A549 (cell line): ENCODE measurements around the gene PDGFA. TPM values are rescaled to one million over a fixed set of nuclear protein-coding genes. Genes with fewer than 3 reads are reported as not detected.

ENCODE experiments used
- ATAC-seq, 2 experiments: fragments of 200-7000 bp in 1 of 2; fragments of >200 bp in 1 of 2; cut with Nextera tagmentation in 1 of 2; cut with Tn5 transposase in 1 of 2; 3 replicates each; pipeline versions ENCODE4 v1.8.0 to v1.9.1; 2018 to 2020; ENCODE audit warnings: mild to moderate bottlenecking in 1 of 2, moderate library complexity in 1 of 2
- CTCF ChIA-PET: fragments of 300-600 bp; sonication (Branson Sonifier 250); formaldehyde crosslinking; extraction: SDS; loops from one replicate; lab custom pipeline; 2021; ENCODE audit warnings: antibody characterized with exemption, inconsistent platforms; lab: Yijun Ruan, JAX
- POLR2A ChIA-PET: fragments of 350-600 bp; formaldehyde crosslinking; extraction: SDS; loops from one replicate; lab custom pipeline; 2021; ENCODE audit warnings: antibody characterized with exemption, inconsistent platforms; lab: Yijun Ruan, JAX
- DNase-seq, 2 experiments: peaks; one replicate each; pipeline versions ENCODE4 v3.0.0 to v3.0.0-alpha.2; 2011 to 2016; ENCODE audit warnings: low read depth in 1 of 2, low spot score in 1 of 2
- FAIRE-seq: peaks from 2 replicates; lab custom pipeline; 2011; peaks lifted over from hg19 to GRCh38; lab: Jason Lieb, UNC
- H3K27ac ChIP-seq, 2 experiments: fragments of >200 bp; sonication (Bioruptor Twin); formaldehyde crosslinking; 3 replicates each; pipeline ENCODE4 v1.5.1; 2016 to 2017
- H3K4me1 ChIP-seq: fragments of >200 bp; sonication (Bioruptor Twin); formaldehyde crosslinking; 3 replicates; pipeline ENCODE4 v1.6.1; 2016
- H3K4me2 ChIP-seq: fragments of >200 bp; sonication (Bioruptor Twin); formaldehyde crosslinking; 3 replicates; pipeline ENCODE4 v1.6.1; 2016
- H3K4me3 ChIP-seq: fragments of >200 bp; sonication (Bioruptor Twin); formaldehyde crosslinking; 3 replicates; pipeline ENCODE4 v1.5.1; 2016
- H3K9me3 ChIP-seq: fragments of >200 bp; sonication (Bioruptor Twin); formaldehyde crosslinking; 3 replicates; pipeline ENCODE4 v1.6.1; 2016
- BCL3 ChIP-seq: fragments of >200 bp; sonication (Bioruptor Twin); formaldehyde crosslinking; IDR thresholded peaks from 3 replicates; pipeline ENCODE4 v1.6.1; 2016
- CTCF ChIP-seq: fragments of >200 bp; sonication (Bioruptor Twin); formaldehyde crosslinking; IDR thresholded peaks from 3 replicates; pipeline ENCODE4 v1.5.1; 2016
- E2F6 ChIP-seq: IDR thresholded peaks from 2 replicates; pipeline ENCODE4 v1.6.1; 2012; ENCODE audit warnings: low read depth, borderline replicate concordance
- EHMT2 ChIP-seq: fragments of 200-600 bp; sonication (generic); IDR thresholded peaks from 2 replicates; pipeline ENCODE4 v1.6.1; 2016; ENCODE audit warnings: antibody characterized with exemption, low read depth, mild to moderate bottlenecking, moderate library complexity
- ELK1 ChIP-seq: fragments of 150-350 bp; IDR thresholded peaks from 2 replicates; pipeline ENCODE4 v1.6.1; 2014; ENCODE audit warnings: low read depth, mild to moderate bottlenecking, low read length
- FOSB ChIP-seq: fragments of 250-450 bp; sonication (Bioruptor Pico); IDR thresholded peaks from 2 replicates; pipeline ENCODE4 v1.5.0; 2020; ENCODE audit warnings: mild to moderate bottlenecking, moderate library complexity
- FOSL2 ChIP-seq, 2 experiments: fragments of 450-650 bp in 1 of 2; fragments of >200 bp in 1 of 2; sonication (Bioruptor Twin) in 1 of 2; formaldehyde crosslinking; IDR thresholded peaks; 2 replicates each; pipeline versions ENCODE4 v1.5.0 to v1.6.1; 2016 to 2020; ENCODE audit warnings: mild to moderate bottlenecking in 1 of 2, moderate library complexity in 1 of 2
- HES2 ChIP-seq: fragments of >200 bp; sonication (Bioruptor Twin); formaldehyde crosslinking; IDR thresholded peaks from 2 replicates; pipeline ENCODE4 v1.6.1; 2016
- HOXA7 ChIP-seq: fragments of 250-450 bp; sonication (Bioruptor Pico); IDR thresholded peaks from 2 replicates; pipeline ENCODE4 v1.5.0; 2020; ENCODE audit warnings: mild to moderate bottlenecking, moderate library complexity
- HOXB13 ChIP-seq: fragments of 250-450 bp; sonication (Bioruptor Pico); IDR thresholded peaks from 2 replicates; pipeline ENCODE4 v1.5.0; 2020; ENCODE audit warnings: low read depth, mild to moderate bottlenecking, moderate library complexity
- JUNB ChIP-seq: fragments of >200 bp; sonication (Bioruptor Twin); formaldehyde crosslinking; IDR thresholded peaks from 2 replicates; pipeline ENCODE4 v1.6.1; 2016
- KDM1A ChIP-seq: fragments of 200-600 bp; sonication (generic); IDR thresholded peaks from 2 replicates; pipeline ENCODE4 v1.6.1; 2016; ENCODE audit warnings: low read depth, mild to moderate bottlenecking
- KDM5A ChIP-seq: fragments of 200-600 bp; sonication (generic); IDR thresholded peaks from 2 replicates; pipeline ENCODE4 v1.6.1; 2016; ENCODE audit warnings: antibody characterized with exemption, mild to moderate bottlenecking
- MAFK ChIP-seq: fragments of 450-650 bp; IDR thresholded peaks from 2 replicates; pipeline ENCODE4 v1.6.1; 2014; ENCODE audit not compliant: partially characterized antibody
- NFE2L2 ChIP-seq: fragments of 150-350 bp; conservative IDR thresholded peaks from 2 replicates; pipeline ENCODE4 v1.6.1; 2014; ENCODE audit warnings: low read length
- NPAS2 ChIP-seq: fragments of 250-450 bp; sonication (Bioruptor Pico); IDR thresholded peaks from 2 replicates; pipeline ENCODE4 v1.8.0; 2022; ENCODE audit warnings: mild to moderate bottlenecking, moderate library complexity, borderline replicate concordance
- RAD21 ChIP-seq, 2 experiments: fragments of >200 bp in 1 of 2; sonication (Bioruptor Twin) in 1 of 2; formaldehyde crosslinking in 1 of 2; IDR thresholded peaks in 1 of 2; conservative IDR thresholded peaks in 1 of 2; 2 replicates in 1 of 2; 3 replicates in 1 of 2; pipeline ENCODE4 v1.6.1; 2012 to 2018; ENCODE audit warnings: inconsistent platforms in 1 of 2
- SMC3 ChIP-seq: fragments of >200 bp; sonication (Bioruptor Twin); formaldehyde crosslinking; IDR thresholded peaks from 3 replicates; pipeline ENCODE4 v1.6.1; 2018; ENCODE audit warnings: inconsistent platforms
- SREBF2 ChIP-seq: fragments of 450-650 bp; IDR thresholded peaks from 2 replicates; pipeline ENCODE4 v1.6.1; 2014; ENCODE audit warnings: mild to moderate bottlenecking, moderate library complexity
- TP53 ChIP-seq: fragments of 250-450 bp; sonication (Bioruptor Pico); IDR thresholded peaks from 2 replicates; pipeline ENCODE4 v1.5.0; 2021; ENCODE audit warnings: mild to moderate bottlenecking, moderate library complexity
- ZFP36 ChIP-seq: fragments of 450-650 bp; IDR thresholded peaks from 2 replicates; pipeline ENCODE4 v1.6.1; 2014; ENCODE audit warnings: borderline replicate concordance; ENCODE audit not compliant: partially characterized antibody
- WGBS: methylation state at CpG from one replicate; pipeline ENCODE4 v1.1.6; 2017; ENCODE audit errors: missing lambda C conversion rate; 5-methylcytosine and 5-hydroxymethylcytosine counted together
- polyA plus RNA-seq, 4 experiments: library from polyadenylated mRNA; depleted of rRNA in 3 of 4; stranded (reverse); fragments of >200 nt; fragmentation: RNase III in 1 of 4; extraction: RNeasy Plus Mini Kit Qiagen cat#74134 plus additional on column Dnase treatment in 1 of 4; gene quantifications; 2 replicates in 3 of 4; 3 replicates in 1 of 4; pipeline ENCODE4 v1.2.3, GENCODE V29; 2011 to 2017

Gene PDGFA
- polyA plus RNA-seq, 2 of the 4 experiments (the other 2 are of a cell fraction), result 12.8 to 14.9 TPM

GRCh38 chr7:506391-506831, 13.2 kb downstream of the PDGFA start:
- no peak for TF ChIP-seq BCL3
- no peak for TF ChIP-seq NPAS2 (CRISPR knock-in tag)
- no peak for TF ChIP-seq KDM1A
- TF ChIP-seq FOSB (CRISPR knock-in tag), result no peak
- TF ChIP-seq HES2, result no peak
- no peak for TF ChIP-seq KDM5A
- no peak for FAIRE-seq
- no peak for ATAC-seq

GRCh38 chr7:505171-505570, 14.5 kb downstream of the PDGFA start:
- ChIA-PET POLR2A (no interaction called here), CTCF (interaction anchor here (0.6 kb wide), 1 partner anchor 463 kb away, joined by 4 read pairs; no protein-coding TSS in a partner anchor)
- TF ChIP-seq HOXA7 (no peak), RAD21 (conservative IDR thresholded peaks at IDR 0.05 in 1 of 2, IDR thresholded peaks at IDR 0.05 in 1 of 2) (no peak), SREBF2 (no peak), NFE2L2 (no peak), HOXB13 (CRISPR knock-in tag) (no peak), KDM5A (no peak), HES2 (no peak)
- no peak overlapping the region for H3K4me2 ChIP-seq
- peaks cover 25% of the 10 kb centered on the region for H3K4me1 ChIP-seq
- no peak for ATAC-seq
- 83% methylated on average over 13 of the region's 16 CpGs for WGBS
- H3K9me3 ChIP-seq, result no peaks in the 10 kb centered on the region
- no peak for DNase-seq
- H3K4me3 ChIP-seq, result no peak overlapping the region
- FAIRE-seq, result no peak
- no peak overlapping the region for H3K27ac ChIP-seq

More at GRCh38 chr7:506391-506831, 13.2 kb downstream of the PDGFA start:
- ChIA-PET CTCF (interaction anchor here (1.0 kb wide), 1 partner anchor 131 kb away, joined by 3 read pairs; no protein-coding TSS in a partner anchor), POLR2A (no interaction called here)
- DNase-seq, result no peak
- Histone ChIP-seq H3K4me1 (peaks cover 25% of the 10 kb centered on the region), H3K4me2 (no peak overlapping the region), H3K27ac (no peak overlapping the region), H3K9me3 (no peaks in the 10 kb centered on the region), H3K4me3 (no peak overlapping the region)
- WGBS, result 92% methylated on average over 10 of the region's 11 CpGs

- ChIA-PET POLR2A (no interaction called here), CTCF (interaction anchor here (0.9 to 1.3 kb wide), 4 partner anchors 67 to 182 kb away, joined by 3 to 7 read pairs (median 4); no protein-coding TSS in a partner anchor)
- Histone ChIP-seq H3K27ac (peak overlapping the region; percentile 56 to 86), H3K4me1 (peaks cover 25% of the 10 kb centered on the region), H3K9me3 (no peaks in the 10 kb centered on the region), H3K4me3 (no peak overlapping the region), H3K4me2 (peak overlapping the region; percentile 57)
- WGBS, result 90% methylated on average over 21 of the region's 34 CpGs
- no peak for FAIRE-seq
- ATAC-seq, result peak; percentile 12 to 22; a peak in 4 of 6 replicates
- DNase-seq, result no peak
- TF ChIP-seq ZFP36 (no peak), ELK1 (no peak), E2F6 (no peak), CTCF (no peak), SMC3 (no peak), TP53 (CRISPR knock-in tag) (no peak), EHMT2 (no peak), MAFK (no peak), JUNB (no peak), KDM1A (no peak), FOSL2 (IDR thresholded peaks at IDR 0.05) (no peak), FOSL2 (CRISPR knock-in tag; IDR thresholded peaks at IDR 0.05) (no peak)
Measured at GRCh38 chr7:504221-505111, 15.2 kb downstream of the PDGFA start.
